ENCODE results near the gene SV2B. TPM values are rescaled to one million over a fixed set of nuclear protein-coding genes. Genes with fewer than 3 reads are reported as not detected.
A peak's percentile ranks its signal among the peaks of the same experiment; 100 is the strongest.

The SV2B gene
- total and polyA plus RNA-seq, 2 experiments from 2014 or later = 0.06 to 0.76 TPM

DNA sequence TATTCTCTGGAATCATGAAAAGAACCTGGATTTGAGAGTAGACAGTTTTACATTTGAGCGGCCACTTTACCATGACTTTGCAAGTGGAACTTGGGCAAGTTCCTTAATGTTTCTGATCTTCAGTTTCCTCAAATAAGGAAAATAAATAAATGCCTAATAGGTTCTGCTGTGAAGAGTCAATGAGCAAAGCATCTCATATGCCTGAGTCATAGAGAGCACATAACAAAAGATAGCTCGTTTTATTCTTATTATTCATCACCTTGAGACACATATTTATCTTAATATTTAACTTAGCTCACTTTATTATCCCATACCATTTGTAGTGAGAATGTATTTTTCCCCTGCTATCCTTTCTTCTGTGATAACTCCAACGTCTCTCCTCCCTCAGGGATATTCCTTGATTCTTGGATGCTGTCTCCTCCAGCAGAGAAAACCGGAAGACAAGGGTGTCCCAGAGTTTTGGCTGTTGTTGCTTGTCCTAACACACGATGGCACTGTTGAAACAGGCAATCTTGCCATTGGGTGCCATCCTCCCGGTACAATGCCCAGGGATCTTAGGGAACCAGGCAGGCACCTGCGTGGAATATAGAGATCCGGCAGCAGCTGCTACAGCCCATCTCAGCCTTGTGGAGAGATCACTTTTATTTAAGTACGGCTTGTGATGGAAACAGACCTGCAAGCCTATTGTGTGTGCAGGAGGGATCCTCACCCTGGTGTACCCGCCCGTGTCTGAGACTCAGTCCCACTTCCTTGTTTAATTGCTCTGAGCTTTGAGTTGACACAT lies 44.3 kb upstream of the SV2B start:
- H3K4me3 Mint-ChIP-seq = peak overlapping the region; percentile 35; the same call in 1 of the 3 replicates
- H2AFZ ChIP-seq = no peak overlapping the region
- H3K27ac ChIP-seq (ENCODE audit: low read depth) = no peak overlapping the region
- H3K27me3 ChIP-seq (ENCODE audit: insufficient read depth) = no peaks in the 10 kb centered on the region
- no peaks in the 10 kb centered on the region for H3K36me3 Mint-ChIP-seq (ENCODE audit: low read depth)
- H3K36me3 ChIP-seq (ENCODE audit: insufficient read depth) = no peaks in the 10 kb centered on the region
- H3K4me3 ChIP-seq = no peak overlapping the region
- no peak overlapping the region for H3K4me2 ChIP-seq
- H3K27me3 Mint-ChIP-seq (ENCODE audit: insufficient read depth, low read depth, poor library complexity) = peaks cover 7% of the 10 kb centered on the region
- TF ChIP-seq, protein P1, sequence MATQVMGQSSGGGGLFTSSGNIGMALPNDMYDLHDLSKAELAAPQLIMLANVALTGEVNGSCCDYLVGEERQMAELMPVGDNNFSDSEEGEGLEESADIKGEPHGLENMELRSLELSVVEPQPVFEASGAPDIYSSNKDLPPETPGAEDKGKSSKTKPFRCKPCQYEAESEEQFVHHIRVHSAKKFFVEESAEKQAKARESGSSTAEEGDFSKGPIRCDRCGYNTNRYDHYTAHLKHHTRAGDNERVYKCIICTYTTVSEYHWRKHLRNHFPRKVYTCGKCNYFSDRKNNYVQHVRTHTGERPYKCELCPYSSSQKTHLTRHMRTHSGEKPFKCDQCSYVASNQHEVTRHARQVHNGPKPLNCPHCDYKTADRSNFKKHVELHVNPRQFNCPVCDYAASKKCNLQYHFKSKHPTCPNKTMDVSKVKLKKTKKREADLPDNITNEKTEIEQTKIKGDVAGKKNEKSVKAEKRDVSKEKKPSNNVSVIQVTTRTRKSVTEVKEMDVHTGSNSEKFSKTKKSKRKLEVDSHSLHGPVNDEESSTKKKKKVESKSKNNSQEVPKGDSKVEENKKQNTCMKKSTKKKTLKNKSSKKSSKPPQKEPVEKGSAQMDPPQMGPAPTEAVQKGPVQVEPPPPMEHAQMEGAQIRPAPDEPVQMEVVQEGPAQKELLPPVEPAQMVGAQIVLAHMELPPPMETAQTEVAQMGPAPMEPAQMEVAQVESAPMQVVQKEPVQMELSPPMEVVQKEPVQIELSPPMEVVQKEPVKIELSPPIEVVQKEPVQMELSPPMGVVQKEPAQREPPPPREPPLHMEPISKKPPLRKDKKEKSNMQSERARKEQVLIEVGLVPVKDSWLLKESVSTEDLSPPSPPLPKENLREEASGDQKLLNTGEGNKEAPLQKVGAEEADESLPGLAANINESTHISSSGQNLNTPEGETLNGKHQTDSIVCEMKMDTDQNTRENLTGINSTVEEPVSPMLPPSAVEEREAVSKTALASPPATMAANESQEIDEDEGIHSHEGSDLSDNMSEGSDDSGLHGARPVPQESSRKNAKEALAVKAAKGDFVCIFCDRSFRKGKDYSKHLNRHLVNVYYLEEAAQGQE (IDR thresholded peaks at IDR 0.05; ENCODE audit: unreplicated experiment) = no peak
- TF ChIP-seq EZH2 (IDR thresholded peaks at IDR 0.05; ENCODE audit: low read depth, unreplicated experiment) (no peak), JUNB (IDR thresholded peaks at IDR 0.05; ENCODE audit: unreplicated experiment) (no peak), CREB1 (CRISPR knock-in tag; IDR thresholded peaks at IDR 0.05; ENCODE audit: low read depth) (no peak)
- TF ChIP-seq, protein P2, sequence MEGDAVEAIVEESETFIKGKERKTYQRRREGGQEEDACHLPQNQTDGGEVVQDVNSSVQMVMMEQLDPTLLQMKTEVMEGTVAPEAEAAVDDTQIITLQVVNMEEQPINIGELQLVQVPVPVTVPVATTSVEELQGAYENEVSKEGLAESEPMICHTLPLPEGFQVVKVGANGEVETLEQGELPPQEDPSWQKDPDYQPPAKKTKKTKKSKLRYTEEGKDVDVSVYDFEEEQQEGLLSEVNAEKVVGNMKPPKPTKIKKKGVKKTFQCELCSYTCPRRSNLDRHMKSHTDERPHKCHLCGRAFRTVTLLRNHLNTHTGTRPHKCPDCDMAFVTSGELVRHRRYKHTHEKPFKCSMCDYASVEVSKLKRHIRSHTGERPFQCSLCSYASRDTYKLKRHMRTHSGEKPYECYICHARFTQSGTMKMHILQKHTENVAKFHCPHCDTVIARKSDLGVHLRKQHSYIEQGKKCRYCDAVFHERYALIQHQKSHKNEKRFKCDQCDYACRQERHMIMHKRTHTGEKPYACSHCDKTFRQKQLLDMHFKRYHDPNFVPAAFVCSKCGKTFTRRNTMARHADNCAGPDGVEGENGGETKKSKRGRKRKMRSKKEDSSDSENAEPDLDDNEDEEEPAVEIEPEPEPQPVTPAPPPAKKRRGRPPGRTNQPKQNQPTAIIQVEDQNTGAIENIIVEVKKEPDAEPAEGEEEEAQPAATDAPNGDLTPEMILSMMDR (conservative IDR thresholded peaks at IDR 0.05; ENCODE audit: low read depth in 2 of 2) = peak; percentile 80 to 99
- peak; percentile 93 for DNase-seq (ENCODE audit: low spot score)
- no peaks in the 10 kb centered on the region for H3K4me1 ChIP-seq (ENCODE audit: insufficient read depth)
- no peaks in the 10 kb centered on the region for H3K9me2 ChIP-seq (ENCODE audit: insufficient read depth)
- H3K4me1 Mint-ChIP-seq = peaks cover 2% of the 10 kb centered on the region; the same call in 1 of the 3 replicates
- ATAC-seq = peak; percentile 99
- H3F3A ChIP-seq (replicated peaks; ENCODE audit: low read depth) = no peaks in the 10 kb centered on the region
- no peak overlapping the region for H3K27ac Mint-ChIP-seq
- H3K9me3 Mint-ChIP-seq = no peaks in the 10 kb centered on the region; the same call in 2 of the 3 replicates
- H3K79me2 ChIP-seq (replicated peaks; ENCODE audit: insufficient read depth) = no peaks in the 10 kb centered on the region
- no peaks in the 10 kb centered on the region for H4K20me1 ChIP-seq (replicated peaks; ENCODE audit: insufficient read depth)

DNA sequence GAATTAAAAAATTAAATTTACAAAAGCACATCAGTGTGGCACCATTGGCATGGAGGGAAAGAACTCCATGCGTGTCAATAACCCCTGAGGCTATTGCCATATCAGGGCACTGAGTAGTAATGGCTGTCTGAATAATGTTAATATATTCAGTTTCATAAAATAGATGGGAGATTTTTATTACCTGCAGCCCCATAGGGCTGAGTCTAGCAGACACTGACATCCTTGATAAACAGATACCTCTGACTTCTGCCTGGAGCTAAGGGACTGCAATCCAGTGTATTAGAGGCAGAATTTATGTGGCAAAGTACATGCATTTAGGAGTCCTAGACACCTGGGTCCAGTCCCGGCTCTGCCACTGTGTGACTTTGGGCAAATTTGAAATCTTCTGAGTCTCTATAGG lies 38.8 kb upstream of the SV2B start:
- H3K4me3 ChIP-seq = no peak overlapping the region
- no peak overlapping the region for H3K27ac ChIP-seq (ENCODE audit: low read depth)
- no peak for DNase-seq (ENCODE audit: low spot score)
- Mint-ChIP-seq H3K36me3 (ENCODE audit: low read depth) (no peaks in the 10 kb centered on the region), H3K27ac (no peak overlapping the region), H3K27me3 (ENCODE audit: insufficient read depth, low read depth, poor library complexity) (peaks cover 5% of the 10 kb centered on the region), H3K9me3 (peaks cover 10% of the 10 kb centered on the region), H3K4me1 (no peaks in the 10 kb centered on the region), H3K4me3 (no peak overlapping the region)
- H3K4me1 ChIP-seq (ENCODE audit: insufficient read depth) = no peaks in the 10 kb centered on the region
- H3K79me2 ChIP-seq (replicated peaks; ENCODE audit: insufficient read depth) = no peaks in the 10 kb centered on the region
- no peaks in the 10 kb centered on the region for H3K27me3 ChIP-seq (ENCODE audit: insufficient read depth)
- H3K9me2 ChIP-seq (ENCODE audit: insufficient read depth) = no peaks in the 10 kb centered on the region
- no peaks in the 10 kb centered on the region for H3K36me3 ChIP-seq (ENCODE audit: insufficient read depth)
- H3K4me2 ChIP-seq = no peak overlapping the region
- ATAC-seq = no peak
- no peaks in the 10 kb centered on the region for H4K20me1 ChIP-seq (replicated peaks; ENCODE audit: insufficient read depth)
- H3F3A ChIP-seq (replicated peaks; ENCODE audit: low read depth) = no peaks in the 10 kb centered on the region
- no peak overlapping the region for H2AFZ ChIP-seq
- TF ChIP-seq NANOG (IDR thresholded peaks at IDR 0.05; ENCODE audit: borderline replicate concordance) (no peak), JUNB (IDR thresholded peaks at IDR 0.05; ENCODE audit: unreplicated experiment) (no peak), ZNF114 (CRISPR knock-in tag; IDR thresholded peaks at IDR 0.05) (no peak), EZH2 (IDR thresholded peaks at IDR 0.05; ENCODE audit: low read depth, unreplicated experiment) (no peak), CREB1 (CRISPR knock-in tag; IDR thresholded peaks at IDR 0.05; ENCODE audit: low read depth) (no peak)
- TF ChIP-seq, protein P3, sequence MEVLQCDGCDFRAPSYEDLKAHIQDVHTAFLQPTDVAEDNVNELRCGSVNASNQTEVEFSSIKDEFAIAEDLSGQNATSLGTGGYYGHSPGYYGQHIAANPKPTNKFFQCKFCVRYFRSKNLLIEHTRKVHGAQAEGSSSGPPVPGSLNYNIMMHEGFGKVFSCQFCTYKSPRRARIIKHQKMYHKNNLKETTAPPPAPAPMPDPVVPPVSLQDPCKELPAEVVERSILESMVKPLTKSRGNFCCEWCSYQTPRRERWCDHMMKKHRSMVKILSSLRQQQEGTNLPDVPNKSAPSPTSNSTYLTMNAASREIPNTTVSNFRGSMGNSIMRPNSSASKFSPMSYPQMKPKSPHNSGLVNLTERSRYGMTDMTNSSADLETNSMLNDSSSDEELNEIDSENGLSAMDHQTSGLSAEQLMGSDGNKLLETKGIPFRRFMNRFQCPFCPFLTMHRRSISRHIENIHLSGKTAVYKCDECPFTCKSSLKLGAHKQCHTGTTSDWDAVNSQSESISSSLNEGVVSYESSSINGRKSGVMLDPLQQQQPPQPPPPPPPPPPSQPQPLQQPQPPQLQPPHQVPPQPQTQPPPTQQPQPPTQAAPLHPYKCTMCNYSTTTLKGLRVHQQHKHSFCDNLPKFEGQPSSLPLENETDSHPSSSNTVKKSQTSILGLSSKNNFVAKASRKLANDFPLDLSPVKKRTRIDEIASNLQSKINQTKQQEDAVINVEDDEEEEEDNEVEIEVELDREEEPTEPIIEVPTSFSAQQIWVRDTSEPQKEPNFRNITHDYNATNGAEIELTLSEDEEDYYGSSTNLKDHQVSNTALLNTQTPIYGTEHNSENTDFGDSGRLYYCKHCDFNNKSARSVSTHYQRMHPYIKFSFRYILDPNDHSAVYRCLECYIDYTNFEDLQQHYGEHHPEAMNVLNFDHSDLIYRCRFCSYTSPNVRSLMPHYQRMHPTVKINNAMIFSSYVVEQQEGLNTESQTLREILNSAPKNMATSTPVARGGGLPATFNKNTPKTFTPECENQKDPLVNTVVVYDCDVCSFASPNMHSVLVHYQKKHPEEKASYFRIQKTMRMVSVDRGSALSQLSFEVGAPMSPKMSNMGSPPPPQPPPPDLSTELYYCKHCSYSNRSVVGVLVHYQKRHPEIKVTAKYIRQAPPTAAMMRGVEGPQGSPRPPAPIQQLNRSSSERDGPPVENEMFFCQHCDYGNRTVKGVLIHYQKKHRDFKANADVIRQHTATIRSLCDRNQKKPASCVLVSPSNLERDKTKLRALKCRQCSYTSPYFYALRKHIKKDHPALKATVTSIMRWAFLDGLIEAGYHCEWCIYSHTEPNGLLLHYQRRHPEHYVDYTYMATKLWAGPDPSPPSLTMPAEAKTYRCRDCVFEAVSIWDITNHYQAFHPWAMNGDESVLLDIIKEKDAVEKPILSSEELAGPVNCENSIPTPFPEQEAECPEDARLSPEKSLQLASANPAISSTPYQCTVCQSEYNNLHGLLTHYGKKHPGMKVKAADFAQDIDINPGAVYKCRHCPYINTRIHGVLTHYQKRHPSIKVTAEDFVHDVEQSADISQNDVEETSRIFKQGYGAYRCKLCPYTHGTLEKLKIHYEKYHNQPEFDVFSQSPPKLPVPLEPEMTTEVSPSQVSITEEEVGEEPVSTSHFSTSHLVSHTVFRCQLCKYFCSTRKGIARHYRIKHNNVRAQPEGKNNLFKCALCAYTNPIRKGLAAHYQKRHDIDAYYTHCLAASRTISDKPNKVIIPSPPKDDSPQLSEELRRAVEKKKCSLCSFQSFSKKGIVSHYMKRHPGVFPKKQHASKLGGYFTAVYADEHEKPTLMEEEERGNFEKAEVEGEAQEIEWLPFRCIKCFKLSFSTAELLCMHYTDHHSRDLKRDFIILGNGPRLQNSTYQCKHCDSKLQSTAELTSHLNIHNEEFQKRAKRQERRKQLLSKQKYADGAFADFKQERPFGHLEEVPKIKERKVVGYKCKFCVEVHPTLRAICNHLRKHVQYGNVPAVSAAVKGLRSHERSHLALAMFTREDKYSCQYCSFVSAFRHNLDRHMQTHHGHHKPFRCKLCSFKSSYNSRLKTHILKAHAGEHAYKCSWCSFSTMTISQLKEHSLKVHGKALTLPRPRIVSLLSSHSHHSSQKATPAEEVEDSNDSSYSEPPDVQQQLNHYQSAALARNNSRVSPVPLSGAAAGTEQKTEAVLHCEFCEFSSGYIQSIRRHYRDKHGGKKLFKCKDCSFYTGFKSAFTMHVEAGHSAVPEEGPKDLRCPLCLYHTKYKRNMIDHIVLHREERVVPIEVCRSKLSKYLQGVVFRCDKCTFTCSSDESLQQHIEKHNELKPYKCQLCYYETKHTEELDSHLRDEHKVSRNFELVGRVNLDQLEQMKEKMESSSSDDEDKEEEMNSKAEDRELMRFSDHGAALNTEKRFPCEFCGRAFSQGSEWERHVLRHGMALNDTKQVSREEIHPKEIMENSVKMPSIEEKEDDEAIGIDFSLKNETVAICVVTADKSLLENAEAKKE (CRISPR knock-in tag; IDR thresholded peaks at IDR 0.05) = no peak
